DOHH2 (cell line): ENCODE data around the gene ISCA2.

Source experiments
- H3F3A ChIP-seq: fragments of 200-600 bp; sonication (generic), shearing (Covaris generic); 2 replicates; pipeline ENCODE4 v1.6.0; 2016; ENCODE audit warnings: antibody characterized with exemption, mild to moderate bottlenecking; ENCODE audit not compliant: control insufficient read depth, insufficient read depth
- H3K27ac ChIP-seq: fragments of 200-600 bp; sonication (generic); 2 replicates; pipeline ENCODE4 v1.5.1; 2014; ENCODE audit warnings: low read depth, mild to moderate bottlenecking, low read length, moderate library complexity
- H3K27me3 ChIP-seq: fragments of 200-600 bp; sonication (generic); 2 replicates; pipeline ENCODE4 v1.6.1; 2014; ENCODE audit warnings: mild to moderate bottlenecking, low read length, mixed read lengths; ENCODE audit not compliant: control insufficient read depth
- H3K36me3 ChIP-seq: fragments of 200-600 bp; sonication (generic); 2 replicates; pipeline ENCODE4 v1.6.1; 2014; ENCODE audit warnings: mild to moderate bottlenecking, low read length, moderate library complexity, mixed read lengths; ENCODE audit not compliant: control insufficient read depth
- H3K4me1 ChIP-seq: fragments of 200-600 bp; sonication (generic); 2 replicates; pipeline ENCODE4 v1.6.1; 2014; ENCODE audit warnings: mild to moderate bottlenecking, low read length, mixed read lengths; ENCODE audit not compliant: control insufficient read depth
- H3K4me2 ChIP-seq: fragments of 200-600 bp; sonication (generic); 2 replicates; pipeline ENCODE4 v1.6.0; 2014; ENCODE audit warnings: mild to moderate bottlenecking, low read length, moderate library complexity
- H3K4me3 ChIP-seq: fragments of 200-600 bp; sonication (generic); 2 replicates; pipeline ENCODE4 v1.5.1; 2014; ENCODE audit warnings: mild to moderate bottlenecking, low read length, mixed read lengths
- H3K79me2 ChIP-seq: fragments of 200-600 bp; sonication (generic); 2 replicates; pipeline ENCODE4 v1.6.1; 2014; ENCODE audit warnings: mild to moderate bottlenecking, low read length, mixed read lengths; ENCODE audit not compliant: control insufficient read depth
- H3K9me2 ChIP-seq: fragments of 200-600 bp; sonication (generic); replicated peaks from 2 replicates; pipeline ENCODE4 v1.6.1; 2014; ENCODE audit warnings: mild to moderate bottlenecking, low read length, mixed read lengths; ENCODE audit not compliant: control insufficient read depth
- H3K9me3 ChIP-seq: fragments of 200-600 bp; sonication (generic); 2 replicates; pipeline ENCODE4 v1.6.1; 2014; ENCODE audit warnings: antibody characterized with exemption, low read length, mixed read lengths; ENCODE audit not compliant: control insufficient read depth, insufficient read depth
- H4K20me1 ChIP-seq: fragments of 200-600 bp; sonication (generic); 2 replicates; pipeline ENCODE4 v1.6.0; 2014; ENCODE audit warnings: low read depth, mild to moderate bottlenecking, antibody characterized with exemption, low read length, moderate library complexity; ENCODE audit not compliant: control insufficient read depth, insufficient read depth
- CTCF ChIP-seq: fragments of 200-600 bp; sonication (generic); IDR thresholded peaks from one replicate; pipeline ENCODE4 v1.5.1; 2014; ENCODE audit warnings: antibody characterized with exemption, mild to moderate bottlenecking, low read depth, low read length; ENCODE audit not compliant: poor library complexity, severe bottlenecking
- EZH2phosphoT487 ChIP-seq: fragments of 200-600 bp; sonication (generic); IDR thresholded peaks from 2 replicates; pipeline ENCODE4 v1.6.1; 2017; ENCODE audit warnings: borderline replicate concordance, mild to moderate bottlenecking, antibody characterized with exemption, low read length, moderate library complexity, mixed read lengths

Gene ISCA2

GRCh38 chr14:74525361-74525851, 31.8 kb downstream of the ISCA2 start:
- Histone ChIP-seq H3F3A (no peaks in the 10 kb centered on the region), H4K20me1 (no peaks in the 10 kb centered on the region), H3K4me3 (no peak overlapping the region), H3K9me2 (no peaks in the 10 kb centered on the region), H3K27ac (no peak overlapping the region), H3K4me1 (peaks cover 4% of the 10 kb centered on the region; the same call in 1 of the 2 replicates), H3K79me2 (no peaks in the 10 kb centered on the region), H3K4me2 (no peak overlapping the region), H3K36me3 (no peaks in the 10 kb centered on the region), H3K9me3 (no peaks in the 10 kb centered on the region), H3K27me3 (peaks cover 28% of the 10 kb centered on the region)
- TF ChIP-seq EZH2phosphoT487: no peak
- TF ChIP-seq CTCF: no peak

DNA sequence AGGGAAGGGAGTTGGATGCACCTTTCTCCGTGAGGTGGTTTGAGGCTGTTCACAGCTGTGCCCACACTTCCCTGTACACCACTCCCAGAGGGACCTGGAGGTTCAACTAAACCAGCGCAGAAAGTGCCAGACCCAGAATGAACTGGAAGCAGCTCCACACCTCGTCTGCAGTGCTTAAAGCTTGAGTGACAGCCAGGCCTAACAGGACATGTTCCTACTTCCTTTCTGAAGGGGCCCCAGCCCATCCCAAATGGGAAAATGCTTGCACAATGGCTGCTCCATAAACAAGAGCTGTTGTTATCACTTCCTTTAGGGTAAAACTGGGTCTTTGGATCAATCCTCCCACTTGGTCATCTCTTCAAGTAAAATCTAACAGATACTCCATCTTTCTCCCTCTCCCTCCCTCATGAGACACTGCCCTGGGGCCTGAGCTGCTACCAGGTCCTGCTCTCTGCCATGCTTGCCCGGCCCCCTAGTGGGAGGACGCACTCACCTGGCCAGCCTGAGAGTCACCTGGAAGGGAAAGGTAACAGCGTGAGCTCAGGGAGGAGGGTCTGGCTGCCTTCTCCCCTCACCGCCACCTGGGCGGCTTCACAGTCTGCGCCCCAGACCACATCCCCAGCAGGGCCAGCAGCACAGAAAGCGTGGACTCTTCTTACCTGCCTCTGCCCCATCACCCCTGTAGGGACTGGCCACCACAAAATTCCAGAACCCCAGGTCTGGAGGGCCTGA, 33.5 kb downstream of the ISCA2 start:
- no peaks in the 10 kb centered on the region for H3K9me3 ChIP-seq
- TF ChIP-seq CTCF: no peak
- peaks cover 4% of the 10 kb centered on the region; the same call in 1 of the 2 replicates for H3K4me1 ChIP-seq
- H3F3A ChIP-seq: no peaks in the 10 kb centered on the region
- no peaks in the 10 kb centered on the region for H3K9me2 ChIP-seq
- H3K27me3 ChIP-seq: peaks cover 28% of the 10 kb centered on the region
- H3K4me3 ChIP-seq: no peak overlapping the region
- no peaks in the 10 kb centered on the region for H3K79me2 ChIP-seq
- no peaks in the 10 kb centered on the region for H3K36me3 ChIP-seq
- H3K27ac ChIP-seq: no peak overlapping the region
- H4K20me1 ChIP-seq: no peaks in the 10 kb centered on the region
- H3K4me2 ChIP-seq: no peak overlapping the region

DNA sequence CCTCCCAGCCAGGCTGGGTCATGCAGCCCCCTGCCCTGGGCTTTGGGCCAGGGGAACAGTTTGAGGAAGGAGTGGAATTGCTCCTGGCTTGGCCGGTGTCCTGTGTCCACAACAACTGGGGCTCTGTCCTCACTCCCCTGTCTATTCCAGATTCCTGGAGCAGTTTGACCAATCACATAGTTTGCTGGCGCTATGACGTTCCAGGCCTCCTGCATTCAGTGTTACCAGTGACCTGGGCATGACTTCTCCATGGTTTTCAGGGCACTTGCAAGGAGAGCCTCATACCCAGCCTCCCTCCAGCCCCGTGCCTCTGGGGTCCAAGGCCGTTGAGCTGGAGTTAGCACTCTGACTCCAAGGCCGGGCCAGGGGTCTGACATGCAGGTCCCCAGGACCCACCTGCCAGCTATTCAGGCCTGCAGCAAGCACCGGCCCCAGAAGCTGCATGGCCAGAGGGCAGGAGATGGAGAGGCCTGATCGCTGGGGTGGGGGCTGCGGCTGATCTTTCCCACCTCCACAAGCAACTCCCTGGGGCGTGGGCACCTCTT, 34.2 kb downstream of the ISCA2 start:
- Histone ChIP-seq H3K4me1 (peaks cover 4% of the 10 kb centered on the region; the same call in 1 of the 2 replicates), H3K79me2 (no peaks in the 10 kb centered on the region), H3K4me2 (no peak overlapping the region), H3K36me3 (no peaks in the 10 kb centered on the region), H3K4me3 (no peak overlapping the region), H4K20me1 (no peaks in the 10 kb centered on the region), H3K9me3 (no peaks in the 10 kb centered on the region), H3K9me2 (no peaks in the 10 kb centered on the region), H3K27me3 (peaks cover 28% of the 10 kb centered on the region), H3F3A (no peaks in the 10 kb centered on the region), H3K27ac (no peak overlapping the region)
- TF ChIP-seq CTCF: no peak
- no peak for TF ChIP-seq EZH2phosphoT487
